Right ventricle myocardium inferior (tissue), 1 donor: ENCODE measurements around the gene BTLA. TPM values are rescaled to one million over a fixed set of nuclear protein-coding genes. Genes with fewer than 3 reads are reported as not detected.
"Not testable (repeated sequence)": the region's sequence is repeated elsewhere in the genome, so short reads cannot be mapped to it uniquely, and the experiment has no call there.

Source experiments
- ATAC-seq: fragments of 200-7000 bp; cut with Tn5 transposase; one replicate; pipeline ENCODE4 v1.9.1; 2020; ENCODE audit warnings: mild to moderate bottlenecking, moderate library complexity
- DNase-seq: peaks from one replicate; pipeline ENCODE4 v3.0.0; 2021; ENCODE audit errors: missing footprints
- intact Hi-C: fragments of 100-400 bp; cut with DNase I; formaldehyde crosslinking; loops from one replicate; pipeline ENCODE4 v1.11.0; 2022
- long read RNA-seq: library from polyadenylated mRNA; unstranded; transcript quantifications from one replicate; pipeline ENCODE4 v2.0.0, GENCODE V29; 2021
- total RNA-seq: library from RNA; stranded (reverse); fragmentation: NEBNext Ultra II Directional; extraction: Animal tissue kit (Norgen Biotek cat#: 25700); gene quantifications from one replicate; pipeline ENCODE4 v1.2.1, GENCODE V29; 2021
- donor health status: DM: no; HTN: yes; CAD: no; lungs with severe emphysema.

The BTLA gene, protein sequence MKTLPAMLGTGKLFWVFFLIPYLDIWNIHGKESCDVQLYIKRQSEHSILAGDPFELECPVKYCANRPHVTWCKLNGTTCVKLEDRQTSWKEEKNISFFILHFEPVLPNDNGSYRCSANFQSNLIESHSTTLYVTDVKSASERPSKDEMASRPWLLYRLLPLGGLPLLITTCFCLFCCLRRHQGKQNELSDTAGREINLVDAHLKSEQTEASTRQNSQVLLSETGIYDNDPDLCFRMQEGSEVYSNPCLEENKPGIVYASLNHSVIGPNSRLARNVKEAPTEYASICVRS
- total RNA-seq, result 0.14 TPM
- long read RNA-seq, result 0 reads

DNA sequence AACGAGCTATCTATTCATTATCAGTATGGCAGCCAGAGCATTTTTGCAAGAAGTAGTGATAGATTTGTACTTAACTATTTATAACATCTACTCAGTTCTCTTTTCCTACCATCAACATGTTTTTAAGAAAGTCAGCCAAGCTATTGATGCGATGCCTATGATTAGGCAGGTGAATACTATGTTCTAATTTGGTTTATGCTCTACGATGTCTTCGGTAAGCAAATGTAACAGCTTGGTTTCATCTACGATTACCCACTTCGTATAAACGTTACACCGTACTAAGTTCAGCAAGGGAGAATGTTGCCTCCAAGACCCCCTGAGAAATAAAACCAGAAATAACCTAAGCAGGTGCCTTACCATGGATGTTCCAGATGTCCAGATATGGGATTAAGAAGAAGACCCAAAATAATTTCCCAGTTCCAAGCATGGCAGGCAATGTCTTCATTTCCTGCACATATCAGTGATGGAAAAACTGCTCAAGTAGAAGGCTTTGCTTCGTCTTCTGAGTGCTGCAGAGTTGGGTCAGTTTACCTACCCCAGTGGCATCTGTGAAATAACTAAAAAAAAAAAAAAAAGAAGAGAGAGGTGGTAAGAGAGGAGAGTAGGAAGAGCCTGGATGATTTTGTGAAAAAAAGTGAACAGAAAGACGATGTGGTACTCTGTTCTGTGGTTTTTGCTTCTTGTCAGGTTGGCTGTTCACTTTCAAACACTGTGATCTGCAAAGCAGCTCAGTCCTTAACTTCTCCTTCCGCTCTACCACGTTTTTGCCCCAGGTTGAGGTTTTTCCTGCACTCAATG is at the start of gene BTLA:
BTLA (minus strand) TSS at position 559 of the 798 bp plus-strand sequence; CDS start at position 445, 114 bp downstream.
- intact Hi-C loops, result no loop called here
- ATAC-seq (no peak), DNase-seq (no peak)

DNA sequence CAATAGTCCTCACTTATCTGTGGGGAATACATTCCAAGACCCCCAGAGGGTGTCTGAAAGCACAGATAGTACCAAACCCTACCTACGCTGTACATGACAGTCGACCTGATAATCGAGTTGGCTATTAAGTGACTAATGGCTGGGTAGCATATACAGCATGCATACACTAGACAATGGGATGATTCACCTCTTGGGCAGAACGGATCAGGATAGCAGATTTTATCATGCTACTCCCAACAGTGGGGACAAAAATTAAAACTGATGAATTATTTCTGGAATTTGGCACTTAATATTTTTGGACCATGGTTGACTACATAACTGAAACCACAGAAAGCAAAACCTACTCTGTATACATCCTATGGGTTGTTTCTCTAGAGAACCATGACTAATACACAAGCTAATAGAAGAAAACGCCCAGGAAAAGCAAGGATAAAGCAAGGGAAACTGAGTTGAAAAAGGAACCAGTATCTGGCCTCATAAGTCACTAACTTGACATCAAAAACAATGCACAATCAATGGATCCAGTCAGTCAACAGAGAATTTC is 47.0 kb upstream of the BTLA start:
- intact Hi-C loops, result no loop called here
- no peak for ATAC-seq
- DNase-seq, result no peak

- ATAC-seq (no peak), DNase-seq (no peak)
- intact Hi-C loops, result no loop called here
These were observed 40.8 kb upstream of the BTLA start for GRCh38 chr3:112539825-112540650.

- intact Hi-C loops, result loop anchor here (5.0 kb wide), 1 partner anchor 239 kb away; the partner anchor contains the start of gene SLC9C1
- DNase-seq (no peak), ATAC-seq (no peak)
These were observed 32.1 kb upstream of the BTLA start for GRCh38 chr3:112531358-112531781.

GRCh38 chr3:112530573-112530972 is 31.3 kb upstream of the BTLA start:
- ATAC-seq (no peak), DNase-seq (no peak)
- intact Hi-C loops, result loop anchor here (5.0 kb wide), 1 partner anchor 238 kb away; the partner anchor contains the start of gene SLC9C1

DNA sequence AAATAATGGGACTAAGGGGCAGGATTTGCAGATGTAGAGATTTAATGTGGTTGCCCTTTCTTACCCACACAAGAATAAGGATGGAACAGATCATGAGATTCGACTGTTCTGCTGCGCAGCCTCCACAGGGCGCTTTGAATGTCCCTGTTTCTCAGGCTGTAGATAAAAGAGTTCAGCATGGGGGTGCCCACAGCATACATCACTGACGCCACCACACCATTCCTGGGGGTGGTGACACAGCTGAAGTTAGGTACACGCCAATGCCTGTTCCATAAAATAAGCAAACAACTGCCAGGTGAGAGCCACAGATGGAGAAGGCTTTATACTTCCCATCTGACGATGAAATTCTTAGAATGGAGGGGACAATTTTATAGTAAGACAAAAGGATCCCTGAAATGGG is 24.9 kb upstream of the BTLA start:
- DNase-seq, intact Hi-C loops, ATAC-seq: not testable (repeated sequence)

- DNase-seq (no peak), ATAC-seq (peak; percentile 62)
- intact Hi-C loops, result loop anchor here (2.0 to 10.0 kb wide), 3 partner anchors 193 to 945 kb away; no protein-coding TSS in a partner anchor
These were observed 20.2 kb upstream of the BTLA start for GRCh38 chr3:112519424-112520001.

- intact Hi-C loops, result loop anchor here (2.0 to 10.0 kb wide), 3 partner anchors 192 to 944 kb away; no protein-coding TSS in a partner anchor
- not testable (repeated sequence) for ATAC-seq, DNase-seq
These were observed 19.7 kb upstream of the BTLA start for GRCh38 chr3:112518970-112519369.

DNA sequence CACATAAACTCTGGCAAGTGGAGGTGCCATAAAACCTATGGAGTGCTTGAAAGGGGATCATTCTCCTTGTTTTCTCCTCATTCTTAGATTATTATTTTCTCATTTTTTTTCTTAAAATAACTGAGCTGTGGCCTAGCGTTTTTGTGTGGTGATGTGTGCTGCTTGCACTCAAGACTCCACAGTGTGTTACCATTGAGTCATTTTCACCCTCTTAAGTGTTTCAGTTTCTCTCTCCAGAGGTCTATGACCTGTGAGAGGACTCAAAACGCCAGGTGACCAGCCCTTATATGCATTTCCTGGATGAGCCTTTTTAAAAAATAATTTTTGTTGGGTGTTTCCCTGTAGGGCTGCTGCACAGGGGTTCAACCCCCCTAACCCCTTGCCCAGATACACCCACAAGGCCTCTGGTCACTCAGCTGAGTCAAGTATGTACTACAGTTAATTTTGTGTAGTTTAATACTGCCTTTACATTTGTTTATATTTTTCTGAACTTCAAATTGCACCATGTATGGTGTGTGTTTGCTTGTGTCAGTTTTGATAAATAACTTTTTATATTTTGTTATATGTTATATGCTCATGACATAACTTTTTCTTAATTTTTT is 15.4 kb upstream of the BTLA start:
- DNase-seq (no peak), ATAC-seq (no peak)
- intact Hi-C loops, result loop anchor here (5.0 to 10.0 kb wide), 2 partner anchors 402 to 940 kb away; no protein-coding TSS in a partner anchor

GRCh38 chr3:112512320-112512719 is 13.0 kb upstream of the BTLA start:
- DNase-seq (no peak), ATAC-seq (no peak)
- intact Hi-C loops, result loop anchor here (10.0 kb wide), 1 partner anchor 938 kb away; no protein-coding TSS in a partner anchor

DNA sequence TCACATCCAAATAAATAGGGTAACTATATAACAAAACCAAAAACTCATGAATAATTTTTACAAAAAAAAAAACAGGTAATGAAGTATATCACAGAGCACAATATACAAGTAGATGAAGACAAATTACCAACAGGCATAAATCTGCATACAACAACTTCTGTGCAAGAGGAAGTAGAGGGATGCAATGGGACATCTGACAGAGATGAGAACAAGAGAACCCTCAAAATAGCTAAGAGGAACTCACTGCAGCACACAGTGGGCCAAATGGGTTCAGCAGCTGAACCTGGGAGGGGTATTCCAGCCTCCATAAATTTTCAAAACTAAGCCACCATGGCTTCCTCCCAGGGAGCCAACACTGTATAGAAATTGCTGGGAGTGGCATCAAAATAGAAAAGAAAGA is 9.6 kb upstream of the BTLA start:
- DNase-seq (no peak), ATAC-seq (no peak)
- intact Hi-C loops, result no loop called here

DNA sequence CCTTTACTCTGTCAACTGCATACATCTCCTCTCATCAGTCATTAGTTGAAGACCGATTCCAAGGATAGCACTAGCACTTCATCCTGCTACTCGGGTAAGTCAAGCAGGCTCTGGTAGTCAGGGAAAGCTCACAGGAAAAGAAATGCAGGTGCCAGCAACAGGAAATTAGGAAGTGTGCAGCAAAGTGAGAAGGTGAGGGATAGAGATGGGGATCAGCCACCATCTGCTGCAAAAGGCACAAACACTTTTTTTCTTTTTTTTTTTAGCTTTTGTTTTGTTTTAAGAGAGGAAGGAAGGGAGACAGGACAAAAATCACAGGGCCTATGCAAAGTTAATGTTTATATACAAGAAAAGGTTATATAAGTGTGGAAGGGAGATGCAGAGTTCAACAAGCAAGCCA is 9.0 kb upstream of the BTLA start:
- intact Hi-C loops, result no loop called here
- no peak for ATAC-seq
- no peak for DNase-seq

- no peak for DNase-seq
- no peak for ATAC-seq
- intact Hi-C loops, result no loop called here
These were observed 6.6 kb upstream of the BTLA start for GRCh38 chr3:112505907-112506306.

DNA sequence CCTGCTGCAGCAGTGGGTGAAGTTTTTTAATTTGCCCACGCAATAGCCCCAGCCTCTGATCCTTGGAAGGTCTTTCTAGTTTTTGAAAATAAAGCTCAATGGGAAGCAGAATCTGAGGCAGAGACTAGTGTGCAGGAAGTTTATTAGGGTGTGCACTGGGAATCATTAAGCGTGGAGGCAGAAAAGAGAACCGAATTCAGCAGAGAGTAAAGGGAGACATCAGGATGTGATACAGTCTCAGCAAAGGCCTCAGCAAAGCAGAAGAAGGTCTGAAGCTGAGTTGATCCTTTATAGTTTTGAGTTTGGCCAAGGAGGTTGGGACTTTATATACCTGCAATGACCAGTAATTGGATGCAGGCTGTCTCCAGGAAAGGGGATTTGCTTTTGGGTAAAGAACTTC is 4.9 kb upstream of the BTLA start:
- no peak for DNase-seq
- ATAC-seq, result no peak
- intact Hi-C loops, result no loop called here

DNA sequence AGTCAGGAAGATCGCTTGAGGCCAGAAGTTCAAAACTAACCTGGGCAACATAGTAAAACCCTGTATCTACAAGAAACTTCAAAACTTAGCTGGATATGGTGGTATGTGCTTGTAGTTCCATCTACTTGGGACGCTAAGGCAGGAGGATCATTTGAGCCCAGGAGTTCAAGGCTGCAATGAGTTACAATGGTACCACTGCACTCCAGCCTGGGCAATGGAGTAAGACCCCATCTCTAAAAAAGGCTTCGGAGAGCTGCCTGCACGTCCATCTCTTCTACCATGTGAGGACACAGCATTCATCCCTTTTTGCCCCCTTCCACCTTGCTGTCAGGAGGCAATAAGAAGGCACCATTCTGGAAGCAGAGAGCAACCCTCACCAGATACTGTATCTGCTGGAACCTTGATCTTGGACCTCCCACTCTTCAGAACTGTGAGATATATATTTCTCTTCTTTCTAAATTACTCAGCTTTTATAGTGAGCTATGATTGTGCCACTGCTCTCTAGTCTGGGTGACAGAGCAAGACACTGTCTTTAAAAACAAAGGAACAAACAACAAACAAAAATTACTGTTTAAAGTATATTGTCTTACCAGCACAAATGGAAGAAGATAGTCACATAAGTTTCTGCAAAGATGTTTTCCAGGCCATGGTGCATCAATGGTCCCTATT is 4.2 kb upstream of the BTLA start:
- intact Hi-C loops, result no loop called here
- DNase-seq, result no peak
- ATAC-seq, result no peak

DNA sequence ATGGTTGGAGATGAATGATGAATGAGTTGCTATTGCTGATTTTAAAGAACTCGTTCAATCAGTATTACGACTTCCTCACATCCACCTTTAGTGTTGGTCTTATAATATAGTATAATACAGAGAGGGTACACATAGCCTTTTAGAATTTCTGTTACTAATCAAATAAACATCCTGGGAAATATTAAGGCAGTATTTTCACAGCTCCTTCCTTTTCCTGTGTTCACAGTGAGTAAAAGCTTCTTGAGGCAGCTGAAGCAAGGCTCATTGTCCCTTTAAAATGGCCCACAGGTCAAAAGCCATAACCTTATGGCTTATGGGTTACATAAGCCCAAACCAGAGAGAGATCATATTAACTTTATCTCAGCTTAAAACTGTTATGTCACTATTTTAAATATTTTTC is 1.3 kb upstream of the BTLA start:
- DNase-seq (no peak), ATAC-seq (no peak)
- intact Hi-C loops, result no loop called here

- intact Hi-C loops, result no loop called here
- ATAC-seq (no peak), DNase-seq (no peak)
These were observed 1.2 kb downstream of the BTLA start for GRCh38 chr3:112497897-112498548.
